ENCODE results near the gene SLC24A3. TPM values are rescaled to one million over a fixed set of nuclear protein-coding genes. Genes with fewer than 3 reads are reported as not detected.

SLC24A3 gene
- total and polyA plus RNA-seq, 2 of the 13 experiments (the other 11 are each of a cell fraction or from before 2014, with no cell fraction given): not detected

DNA sequence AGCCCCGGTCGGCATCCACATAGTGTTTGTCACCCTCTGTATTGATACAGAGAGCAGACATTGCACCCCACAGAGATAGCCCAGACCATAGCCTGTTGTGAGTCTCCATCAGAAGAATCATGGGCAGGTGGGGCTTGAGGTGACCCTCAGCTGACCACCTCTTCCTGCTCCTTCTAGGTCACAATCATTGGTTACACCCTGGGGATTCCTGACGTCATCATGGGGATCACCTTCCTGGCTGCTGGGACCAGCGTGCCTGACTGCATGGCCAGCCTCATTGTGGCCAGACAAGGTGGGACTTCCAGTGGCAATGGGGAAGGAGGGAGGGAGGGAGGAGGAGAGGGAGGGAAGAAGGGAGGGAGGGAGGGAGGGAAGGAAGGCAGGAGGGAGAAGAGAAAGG lies 484.2 kb downstream of the SLC24A3 start:
- ChIA-PET CTCF (ENCODE audit: low intra/inter-chr PET ratio, low total read pairs) (no interaction called here), POLR2A (no interaction called here)
- H3K4me2 ChIP-seq (ENCODE audit: low read depth, low read length): no peak overlapping the region
- no peaks in the 10 kb centered on the region for H4K20me1 ChIP-seq (ENCODE audit: insufficient read depth, low read length)
- H3K4me1 ChIP-seq (ENCODE audit: insufficient read depth, low read length): no peaks in the 10 kb centered on the region
- H3K27me3 ChIP-seq (ENCODE audit: control insufficient read depth in 1 of 2, insufficient read depth in 2 of 2, low read length in 2 of 2): 0 out of 5 replicates have a peak, but pooled peaks cover 0 to 8% of the 10 kb centered on the region in 2 experiments
- TF ChIP-seq ZNF383 (CRISPR knock-in tag; IDR thresholded peaks at IDR 0.05; ENCODE audit: borderline replicate concordance): no peak
- TF ChIP-seq ZNF343 (CRISPR knock-in tag; IDR thresholded peaks at IDR 0.05): no peak
- TF ChIP-seq, protein P1, sequence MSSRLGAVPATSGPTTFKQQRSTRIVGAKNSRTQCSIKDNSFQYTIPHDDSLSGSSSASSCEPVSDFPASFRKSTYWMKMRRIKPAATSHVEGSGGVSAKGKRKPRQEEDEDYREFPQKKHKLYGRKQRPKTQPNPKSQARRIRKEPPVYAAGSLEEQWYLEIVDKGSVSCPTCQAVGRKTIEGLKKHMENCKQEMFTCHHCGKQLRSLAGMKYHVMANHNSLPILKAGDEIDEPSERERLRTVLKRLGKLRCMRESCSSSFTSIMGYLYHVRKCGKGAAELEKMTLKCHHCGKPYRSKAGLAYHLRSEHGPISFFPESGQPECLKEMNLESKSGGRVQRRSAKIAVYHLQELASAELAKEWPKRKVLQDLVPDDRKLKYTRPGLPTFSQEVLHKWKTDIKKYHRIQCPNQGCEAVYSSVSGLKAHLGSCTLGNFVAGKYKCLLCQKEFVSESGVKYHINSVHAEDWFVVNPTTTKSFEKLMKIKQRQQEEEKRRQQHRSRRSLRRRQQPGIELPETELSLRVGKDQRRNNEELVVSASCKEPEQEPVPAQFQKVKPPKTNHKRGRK (CRISPR knock-in tag; IDR thresholded peaks at IDR 0.05): no peak
- TF ChIP-seq, protein P2, sequence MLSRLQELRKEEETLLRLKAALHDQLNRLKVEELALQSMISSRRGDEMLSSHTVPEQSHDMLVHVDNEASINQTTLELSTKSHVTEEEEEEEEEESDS (CRISPR knock-in tag; IDR thresholded peaks at IDR 0.05; ENCODE audit: borderline replicate concordance): no peak
- no peak for TF ChIP-seq HOXA9 (CRISPR knock-in tag; IDR thresholded peaks at IDR 0.05; ENCODE audit: borderline replicate concordance)
- TF ChIP-seq CREB1 (IDR thresholded peaks at IDR 0.05): peak; percentile 95
- TF ChIP-seq CREB1 (CRISPR knock-in tag; IDR thresholded peaks at IDR 0.05): no peak
- TF ChIP-seq ATF7 (IDR thresholded peaks at IDR 0.05): peak; percentile 87
- no peak for TF ChIP-seq ATF7 (CRISPR knock-in tag; IDR thresholded peaks at IDR 0.05)
- TF ChIP-seq MAZ (IDR thresholded peaks at IDR 0.05; ENCODE audit: borderline replicate concordance, low read depth, low read length): no peak
- TF ChIP-seq MAZ (CRISPR knock-in tag; IDR thresholded peaks at IDR 0.05; ENCODE audit: low read depth): no peak
- TF ChIP-seq MYC (CRISPR knock-in tag; IDR thresholded peaks at IDR 0.05; ENCODE audit: borderline replicate concordance): no peak
- no peak for TF ChIP-seq ZNF160 (CRISPR knock-in tag; IDR thresholded peaks at IDR 0.05)
- no peak for TF ChIP-seq POLR2AphosphoS5 (IDR thresholded peaks at IDR 0.05; ENCODE audit: low read depth, low read length)
- TF ChIP-seq, protein P3, sequence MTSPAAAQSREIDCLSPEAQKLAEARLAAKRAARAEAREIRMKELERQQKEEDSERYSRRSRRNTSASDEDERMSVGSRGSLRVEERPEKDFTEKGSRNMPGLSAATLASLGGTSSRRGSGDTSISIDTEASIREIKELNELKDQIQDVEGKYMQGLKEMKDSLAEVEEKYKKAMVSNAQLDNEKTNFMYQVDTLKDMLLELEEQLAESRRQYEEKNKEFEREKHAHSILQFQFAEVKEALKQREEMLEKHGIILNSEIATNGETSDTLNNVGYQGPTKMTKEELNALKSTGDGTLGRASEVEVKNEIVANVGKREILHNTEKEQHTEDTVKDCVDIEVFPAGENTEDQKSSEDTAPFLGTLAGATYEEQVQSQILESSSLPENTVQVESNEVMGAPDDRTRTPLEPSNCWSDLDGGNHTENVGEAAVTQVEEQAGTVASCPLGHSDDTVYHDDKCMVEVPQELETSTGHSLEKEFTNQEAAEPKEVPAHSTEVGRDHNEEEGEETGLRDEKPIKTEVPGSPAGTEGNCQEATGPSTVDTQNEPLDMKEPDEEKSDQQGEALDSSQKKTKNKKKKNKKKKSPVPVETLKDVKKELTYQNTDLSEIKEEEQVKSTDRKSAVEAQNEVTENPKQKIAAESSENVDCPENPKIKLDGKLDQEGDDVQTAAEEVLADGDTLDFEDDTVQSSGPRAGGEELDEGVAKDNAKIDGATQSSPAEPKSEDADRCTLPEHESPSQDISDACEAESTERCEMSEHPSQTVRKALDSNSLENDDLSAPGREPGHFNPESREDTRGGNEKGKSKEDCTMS (CRISPR knock-in tag; conservative IDR thresholded peaks at IDR 0.05): no peak
- no TSS peak for BruUV-seq (replicated peaks)
- DNase-seq (ENCODE audit: low spot score) (no peak), FAIRE-seq (no peak), ATAC-seq (no peak)
- intact Hi-C loops (cut with micrococcal nuclease; ENCODE audit: unreplicated experiment): no loop called here
- no peaks in the 10 kb centered on the region for H3K36me3 ChIP-seq (replicated peaks in 1 of 2; ENCODE audit: control insufficient read depth in 1 of 2, insufficient read depth in 2 of 2, low read length in 2 of 2)
- WGBS (ENCODE audit: low lambda C conversion rate): 13% methylated on average over 4 of the region's 4 CpGs
- H3K27ac ChIP-seq (ENCODE audit: extremely low read length, insufficient read depth, low read length): no peak overlapping the region
- no peak overlapping the region for H3K4me3 ChIP-seq (replicated peaks in 1 of 3; ENCODE audit: insufficient read depth in 1 of 3, low read depth in 2 of 3, low read length in 3 of 3)
- no peaks in the 10 kb centered on the region for H3K79me2 ChIP-seq (ENCODE audit: insufficient read depth, low read length)
- in situ Hi-C loops (cut with HindIII; ENCODE audit: extremely low pct_ligation_motif_present, low pct_unique_long_range_greater_than_20kb): no loop called here
- H2AFZ ChIP-seq (ENCODE audit: low read length): no peak overlapping the region
- H3K9me3 ChIP-seq (ENCODE audit: low read length): no peaks in the 10 kb centered on the region
- H3K9ac ChIP-seq (ENCODE audit: insufficient read depth, low read depth, low read length): no peak overlapping the region
